ACHN (cell line): ENCODE results near the gene FBLN5.

ENCODE experiments used
- DNase-seq: peaks from one replicate; pipeline ENCODE4 v3.0.0-alpha.2; 2015
- in situ Hi-C: cut with HindIII; loops from 2 replicates; pipeline ENCODE4 v1.10.0; 2017; ENCODE audit warnings: low sequenced_read_pairs, low pct_ligation_motif_present, low pct_unique_long_range_greater_than_20kb

FBLN5 gene, protein sequence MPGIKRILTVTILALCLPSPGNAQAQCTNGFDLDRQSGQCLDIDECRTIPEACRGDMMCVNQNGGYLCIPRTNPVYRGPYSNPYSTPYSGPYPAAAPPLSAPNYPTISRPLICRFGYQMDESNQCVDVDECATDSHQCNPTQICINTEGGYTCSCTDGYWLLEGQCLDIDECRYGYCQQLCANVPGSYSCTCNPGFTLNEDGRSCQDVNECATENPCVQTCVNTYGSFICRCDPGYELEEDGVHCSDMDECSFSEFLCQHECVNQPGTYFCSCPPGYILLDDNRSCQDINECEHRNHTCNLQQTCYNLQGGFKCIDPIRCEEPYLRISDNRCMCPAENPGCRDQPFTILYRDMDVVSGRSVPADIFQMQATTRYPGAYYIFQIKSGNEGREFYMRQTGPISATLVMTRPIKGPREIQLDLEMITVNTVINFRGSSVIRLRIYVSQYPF

DNA sequence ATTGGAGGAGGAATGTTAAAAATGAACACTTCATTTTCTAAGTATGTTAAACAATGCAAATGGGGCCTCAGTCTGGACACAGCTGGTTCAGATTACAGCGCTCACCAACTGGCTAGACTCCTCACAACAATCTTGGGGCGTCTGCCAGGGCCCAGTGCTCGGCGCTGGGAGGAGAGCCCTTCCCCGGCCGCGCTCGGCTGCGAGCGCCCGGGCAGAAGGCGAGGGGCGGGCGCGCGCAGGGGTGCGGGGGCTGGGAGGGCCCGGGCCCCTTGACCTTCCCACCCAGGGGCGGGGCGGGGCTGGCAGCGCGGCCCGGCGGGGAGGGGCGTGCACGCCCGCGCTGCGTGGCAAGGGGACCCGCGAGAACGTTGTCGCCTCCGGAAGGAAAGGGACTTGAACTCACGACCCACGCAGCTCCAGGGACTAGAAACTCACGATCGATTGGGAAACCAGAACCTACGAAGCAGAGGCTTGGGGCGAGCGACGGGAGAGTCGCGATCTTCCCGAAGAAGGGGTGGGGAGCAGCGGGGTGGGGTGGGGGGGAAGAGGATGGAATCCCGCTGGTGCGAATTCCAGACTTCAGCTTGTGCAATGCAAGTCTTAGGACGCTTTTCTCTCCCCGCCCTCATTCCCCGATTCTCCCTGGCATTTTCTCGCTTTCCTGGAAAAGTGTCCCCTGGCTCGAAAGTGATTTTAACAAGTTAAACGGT, at the start of gene FBLN5:
Gene FBLN5, minus strand, starts transcription at position 220 of the 710 bp plus-strand sequence. CDS start 465 bp downstream, outside the sequence.
- peak; percentile 35 for DNase-seq
- in situ Hi-C loops, result no loop called here

DNA sequence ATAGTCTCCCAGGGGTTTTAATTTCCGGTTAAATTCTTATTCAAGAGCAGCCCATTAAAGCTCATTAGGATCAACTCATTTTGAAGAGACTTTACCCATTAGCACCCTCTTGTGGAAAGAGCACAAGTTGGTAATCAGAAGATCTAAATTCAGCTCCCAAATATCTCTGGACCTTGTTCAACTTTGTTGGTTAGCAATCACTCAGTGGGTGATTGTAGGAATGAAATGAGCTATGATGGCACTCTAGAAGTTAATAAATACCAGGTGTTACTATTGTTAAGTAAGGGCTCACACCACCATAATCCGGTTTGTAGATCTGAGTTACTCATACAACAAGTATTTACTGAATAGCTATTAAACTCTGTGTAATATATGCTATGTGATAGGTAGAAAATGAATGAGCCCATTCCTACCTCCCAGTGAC, 49.5 kb upstream of the FBLN5 start:
- in situ Hi-C loops, result no loop called here
- DNase-seq, result peak; percentile 91

DNA sequence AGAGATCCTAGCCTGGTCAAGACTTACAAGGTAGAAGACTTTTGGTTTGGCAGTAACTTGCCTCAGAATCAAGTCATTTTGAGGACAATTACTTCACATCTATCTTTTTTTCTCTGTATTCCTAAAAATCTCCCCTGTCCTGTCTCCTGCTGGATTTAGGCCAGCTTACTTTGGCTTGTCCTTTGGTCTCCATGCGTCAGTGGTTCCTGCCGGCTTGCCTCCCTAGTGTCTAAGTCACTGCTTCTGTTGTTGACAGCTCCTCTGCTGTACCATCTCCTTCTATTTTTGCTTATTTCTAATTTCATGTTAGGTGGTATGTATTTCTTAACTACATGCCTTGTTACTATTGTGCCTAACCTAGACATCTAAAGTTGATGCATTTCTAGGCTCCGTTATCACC, 39.7 kb upstream of the FBLN5 start:
- in situ Hi-C loops, result no loop called here
- no peak for DNase-seq

DNA sequence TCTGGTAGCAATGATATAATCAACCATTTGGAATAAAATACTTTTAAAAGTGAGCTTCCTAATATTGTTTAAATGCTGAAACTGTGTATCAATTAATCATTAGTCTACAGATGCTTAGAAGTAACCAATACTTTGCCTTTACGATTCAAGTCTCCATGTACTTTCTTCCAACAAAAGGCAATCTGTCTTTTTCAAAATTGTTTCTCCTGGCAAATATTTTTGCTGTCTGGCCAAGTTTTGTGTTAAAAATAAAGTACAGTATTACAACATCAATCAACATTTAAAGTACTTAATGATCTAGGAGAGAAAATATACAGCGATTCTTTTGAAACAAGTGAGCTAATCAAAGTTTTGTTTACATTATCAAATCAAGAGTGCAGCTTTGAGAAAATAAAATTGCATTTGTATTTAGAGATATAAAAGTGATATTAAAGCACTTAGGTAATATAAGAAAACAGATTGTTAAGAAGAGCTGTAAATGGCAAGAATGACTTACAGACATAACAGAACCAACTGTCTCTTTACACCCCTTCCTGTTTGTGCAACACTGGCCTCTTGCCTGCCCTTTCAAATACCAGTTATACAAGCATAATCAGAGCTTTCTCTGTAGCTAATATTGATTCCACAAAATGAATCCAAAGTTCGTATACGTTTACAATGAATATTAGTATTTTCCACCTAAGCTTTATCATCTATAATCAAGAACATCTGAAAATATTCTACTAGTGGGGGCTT, 38.2 kb upstream of the FBLN5 start:
- in situ Hi-C loops, result no loop called here
- DNase-seq, result no peak

DNA sequence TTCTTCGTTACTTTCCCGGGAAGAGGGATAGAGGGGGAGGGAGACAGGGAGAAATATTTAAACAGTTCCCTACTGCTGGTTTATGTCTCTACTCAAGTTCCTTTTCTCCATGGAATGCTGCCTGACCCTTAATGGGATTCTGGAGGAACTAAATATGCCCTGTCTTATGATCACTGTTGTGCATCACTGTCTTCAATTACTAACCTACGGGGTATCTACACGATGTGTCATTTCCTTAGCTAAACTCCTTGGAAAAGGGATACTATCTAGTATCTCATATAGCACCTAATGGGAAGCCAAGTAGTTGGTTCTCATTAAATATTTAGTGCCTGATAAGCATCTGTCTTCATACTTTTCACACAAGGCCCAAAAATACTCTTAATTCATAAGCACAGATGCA, 37.5 kb upstream of the FBLN5 start:
- peak; percentile 67 for DNase-seq
- in situ Hi-C loops, result no loop called here

DNA sequence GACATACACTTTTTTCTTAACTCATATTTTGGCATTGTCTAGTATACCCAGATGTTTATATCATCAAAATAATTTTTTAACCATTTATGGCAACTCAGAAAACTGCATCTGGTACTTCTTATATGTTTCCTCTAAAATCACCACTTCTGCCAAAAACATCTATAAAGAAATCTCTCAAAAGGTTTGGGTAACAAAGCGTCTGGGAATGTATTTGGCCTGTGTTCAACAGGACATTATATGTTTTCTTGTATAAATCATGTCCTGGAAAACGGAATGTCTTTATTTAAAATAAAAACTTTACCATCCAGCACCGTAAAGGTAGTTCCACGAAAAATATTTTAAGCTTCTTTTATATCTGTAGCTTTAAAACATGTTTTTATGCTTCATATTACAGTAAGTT, 36.1 kb upstream of the FBLN5 start:
- in situ Hi-C loops, result no loop called here
- DNase-seq, result no peak

DNA sequence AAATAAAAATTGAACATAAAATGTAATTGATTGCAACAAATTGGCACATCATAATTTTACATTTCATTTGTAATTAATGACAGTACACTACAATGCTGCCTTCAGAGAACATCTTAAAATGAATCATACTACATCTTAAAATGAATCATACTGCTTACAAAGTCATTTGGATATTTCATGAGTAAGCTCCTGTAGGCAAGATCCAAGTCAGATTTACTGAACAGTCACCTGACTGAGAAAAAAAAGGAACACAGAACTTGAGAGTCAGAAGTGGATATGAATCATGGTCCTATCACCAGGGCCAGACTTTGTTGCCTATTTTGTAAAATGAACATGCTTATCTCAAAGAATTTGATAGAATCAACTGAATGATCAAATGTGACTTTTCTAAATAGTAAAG, 32.7 kb upstream of the FBLN5 start:
- in situ Hi-C loops, result no loop called here
- DNase-seq, result peak; percentile 91

DNA sequence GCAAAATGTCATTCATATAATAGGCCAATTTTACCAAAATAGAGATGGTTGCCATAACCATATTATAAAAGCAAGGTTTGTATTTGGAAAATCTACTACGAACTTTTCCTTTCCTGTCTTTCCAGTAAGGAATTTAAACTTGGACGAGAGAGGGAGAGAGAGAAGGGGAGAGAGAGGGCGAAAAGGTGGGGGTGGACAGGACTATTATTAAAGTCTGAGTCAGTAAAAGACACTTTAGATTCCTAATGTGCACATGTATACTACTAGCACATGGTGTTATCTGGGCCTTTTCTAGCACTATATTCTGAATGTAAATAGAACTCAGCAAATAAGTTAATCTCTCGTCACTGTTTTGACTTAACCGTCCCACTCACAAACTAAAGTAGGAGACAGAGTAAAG, 30.4 kb upstream of the FBLN5 start:
- no peak for DNase-seq
- in situ Hi-C loops, result no loop called here

DNA sequence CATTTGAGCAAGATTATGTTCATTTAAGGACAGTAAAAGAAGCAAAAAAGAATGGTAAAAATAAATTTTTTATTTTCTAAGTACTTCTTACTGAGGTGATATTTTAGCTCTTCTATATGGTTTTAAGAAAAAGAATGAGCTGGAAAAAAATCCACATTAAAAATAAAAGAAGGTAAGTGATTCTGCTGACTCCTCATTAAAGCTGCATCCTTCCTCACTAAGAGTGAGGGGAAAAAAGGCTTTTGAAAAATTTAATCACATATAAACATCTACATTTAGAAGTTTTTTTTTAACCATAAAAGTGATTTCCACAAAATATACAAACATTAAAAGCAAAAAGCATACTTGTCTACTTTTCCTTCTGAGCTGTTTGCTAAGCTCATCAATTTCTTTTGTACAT, 28.3 kb upstream of the FBLN5 start:
- DNase-seq, result no peak
- in situ Hi-C loops, result no loop called here

DNA sequence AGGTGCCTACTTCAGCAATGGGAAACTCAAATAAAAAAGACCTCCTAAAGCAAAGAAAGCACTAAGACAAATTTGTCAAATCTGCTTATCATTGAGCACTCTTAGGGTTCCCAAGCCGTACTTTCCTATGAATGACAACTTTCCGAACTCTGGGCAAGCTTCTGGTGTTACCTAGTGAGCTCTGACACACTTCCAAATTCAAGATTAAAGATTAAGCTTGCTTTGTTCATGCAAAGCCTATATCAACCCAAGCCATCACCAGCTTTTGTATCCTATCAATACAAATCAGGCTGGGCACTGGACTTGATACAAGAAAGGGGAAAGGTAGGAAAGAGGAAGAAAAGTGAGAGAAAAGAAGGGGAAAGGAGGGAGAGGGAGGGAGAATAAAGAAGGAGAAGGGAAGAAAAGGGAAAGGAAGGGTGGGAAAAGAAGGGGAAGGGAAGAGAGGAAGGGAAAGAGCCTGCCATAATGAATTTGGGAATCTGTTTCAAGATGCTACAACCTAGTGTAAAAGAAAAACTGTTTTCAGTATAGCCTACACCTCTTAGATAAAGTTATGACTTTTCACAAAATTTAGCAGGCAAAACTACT, 23.8 kb upstream of the FBLN5 start:
- in situ Hi-C loops, result no loop called here
- no peak for DNase-seq

DNA sequence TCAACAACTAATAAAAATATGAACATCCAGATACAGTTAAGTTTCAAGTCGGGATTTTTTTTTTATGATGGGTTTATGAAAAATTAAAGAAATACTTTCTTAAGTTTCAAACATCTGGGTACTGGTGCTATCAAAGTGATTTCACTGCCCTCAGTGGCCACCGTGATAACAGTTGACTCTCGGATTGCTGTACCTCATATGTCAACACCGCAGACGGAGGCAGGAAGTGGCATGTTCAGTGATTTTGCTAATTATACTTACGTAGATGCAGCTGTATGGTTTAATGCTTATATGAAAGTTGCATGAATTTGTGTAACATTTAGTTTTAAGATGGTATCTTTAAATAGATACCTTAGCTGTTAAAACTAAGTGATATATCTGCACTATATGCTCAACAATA, 20.8 kb upstream of the FBLN5 start:
- in situ Hi-C loops, result no loop called here
- DNase-seq, result no peak

DNA sequence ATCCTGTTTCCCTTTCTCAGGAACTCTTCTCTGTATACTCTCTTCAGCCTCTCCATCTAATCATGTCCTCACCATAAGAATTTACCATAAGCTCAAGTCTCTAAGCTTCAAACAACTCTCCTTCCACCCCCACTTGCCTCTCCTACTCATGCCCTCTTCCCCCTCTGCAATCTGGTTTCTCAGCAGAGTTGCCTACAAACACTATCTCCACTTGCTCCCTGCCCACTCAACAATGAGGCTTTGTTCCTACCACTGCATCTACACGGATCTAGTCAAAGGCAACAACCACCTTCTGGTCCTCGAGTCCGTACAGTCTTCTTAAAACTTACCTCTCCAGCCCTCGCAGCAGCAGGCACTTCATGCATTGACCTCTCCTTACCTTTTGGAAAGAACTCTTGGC, 17.2 kb upstream of the FBLN5 start:
- in situ Hi-C loops, result no loop called here
- DNase-seq, result no peak

DNA sequence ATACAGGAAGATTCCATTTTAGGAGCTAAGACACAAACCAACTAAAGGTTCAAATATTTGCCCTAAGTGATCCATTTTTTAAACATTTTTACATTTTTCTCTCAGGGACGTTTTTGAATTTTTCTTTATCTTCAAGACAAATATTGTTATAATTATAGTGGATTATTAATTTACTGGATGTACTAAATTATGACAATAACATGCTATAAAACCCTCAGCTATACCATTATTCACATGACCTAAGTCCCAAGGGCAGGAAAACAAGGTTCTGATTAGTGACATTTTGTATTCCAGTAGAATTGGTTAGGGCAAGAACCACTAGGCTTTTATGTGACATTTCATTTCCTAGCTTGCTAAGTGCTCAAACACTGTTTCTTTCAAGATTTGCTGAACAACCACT, 16.5 kb upstream of the FBLN5 start:
- DNase-seq, result no peak
- in situ Hi-C loops, result no loop called here

DNA sequence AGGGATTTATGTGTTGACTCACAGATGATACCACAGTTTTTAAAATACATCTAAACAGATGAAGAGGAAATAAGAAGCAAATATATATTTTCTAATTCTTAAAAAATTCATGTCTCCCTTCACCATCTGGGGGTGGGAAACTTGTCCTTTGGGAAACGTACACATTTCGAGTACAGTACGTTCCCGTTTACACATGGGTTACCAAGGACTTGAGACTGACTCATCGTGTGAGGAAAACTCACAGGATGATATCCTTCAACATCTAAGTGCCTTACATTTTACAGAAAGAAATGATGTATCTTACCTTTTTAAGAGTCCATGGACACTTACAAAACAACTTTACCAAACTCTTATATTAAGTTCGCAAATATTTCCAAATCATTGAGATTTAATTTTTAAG, 16.0 kb upstream of the FBLN5 start:
- in situ Hi-C loops, result no loop called here
- DNase-seq, result no peak

DNA sequence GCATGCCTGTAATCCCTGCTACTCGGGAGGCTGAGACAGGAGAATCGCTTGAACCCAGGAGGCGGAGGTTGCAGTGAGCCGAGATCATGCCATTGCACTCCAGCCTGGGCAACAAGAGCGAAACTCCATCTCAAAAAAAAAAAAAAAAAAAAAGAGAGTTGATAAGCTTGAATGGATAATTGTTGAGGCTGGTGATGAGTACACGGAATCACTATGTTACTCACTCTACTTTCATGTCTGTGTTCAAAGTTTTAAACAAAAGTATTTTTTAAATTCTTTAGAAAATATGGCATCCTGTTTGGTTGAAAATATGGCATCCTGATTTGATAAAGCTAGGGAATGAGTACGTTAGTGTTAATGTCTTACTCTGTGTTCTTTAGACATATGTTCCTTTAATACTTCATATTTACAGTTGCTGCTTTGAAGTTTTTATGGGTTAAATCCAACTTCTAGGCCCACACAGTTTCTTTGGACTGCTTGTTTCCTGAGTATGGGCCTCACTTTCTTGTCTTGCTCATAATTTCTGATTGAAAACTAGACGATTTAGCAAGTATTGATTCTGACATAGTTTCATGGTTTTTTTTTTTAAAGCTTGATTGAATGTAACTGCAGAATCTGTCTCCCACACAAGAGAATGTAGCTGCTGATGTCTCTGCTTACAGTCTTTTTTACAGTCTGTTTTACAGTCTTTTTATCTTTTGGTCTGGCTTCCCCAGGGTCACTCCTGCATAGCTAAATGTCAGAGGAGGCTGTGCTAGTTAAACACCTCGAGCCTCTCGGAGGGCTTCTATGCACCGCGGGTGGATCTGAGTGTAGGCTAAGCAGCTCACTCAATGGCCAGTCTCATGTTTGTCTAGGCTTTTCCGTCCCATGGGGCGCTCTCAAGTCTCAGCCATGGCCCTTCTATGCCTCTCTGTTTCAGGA, 14.1 kb upstream of the FBLN5 start:
- in situ Hi-C loops, result no loop called here
- no peak for DNase-seq

DNA sequence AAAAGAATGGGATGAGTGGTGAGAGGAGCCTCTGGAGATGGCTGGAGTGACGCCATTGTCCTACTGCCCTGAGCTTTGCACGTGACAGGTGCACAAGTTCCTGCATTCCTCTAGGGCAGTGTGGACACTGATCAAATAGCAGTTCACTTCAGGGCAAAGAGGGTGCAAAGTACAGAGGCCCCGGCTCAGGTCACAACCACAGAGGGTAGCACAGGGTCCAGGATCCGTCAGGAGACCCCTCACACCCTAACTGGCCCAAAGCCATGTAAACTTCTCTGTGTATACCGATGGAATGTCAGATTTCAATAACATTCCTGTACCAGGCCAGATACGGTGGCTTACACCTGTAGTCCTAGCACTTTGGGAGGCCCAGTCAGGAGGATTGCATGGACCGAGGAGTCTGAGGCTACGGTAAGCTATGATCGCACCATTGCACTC, 10.4 kb upstream of the FBLN5 start:
- no peak for DNase-seq
- in situ Hi-C loops, result no loop called here

DNA sequence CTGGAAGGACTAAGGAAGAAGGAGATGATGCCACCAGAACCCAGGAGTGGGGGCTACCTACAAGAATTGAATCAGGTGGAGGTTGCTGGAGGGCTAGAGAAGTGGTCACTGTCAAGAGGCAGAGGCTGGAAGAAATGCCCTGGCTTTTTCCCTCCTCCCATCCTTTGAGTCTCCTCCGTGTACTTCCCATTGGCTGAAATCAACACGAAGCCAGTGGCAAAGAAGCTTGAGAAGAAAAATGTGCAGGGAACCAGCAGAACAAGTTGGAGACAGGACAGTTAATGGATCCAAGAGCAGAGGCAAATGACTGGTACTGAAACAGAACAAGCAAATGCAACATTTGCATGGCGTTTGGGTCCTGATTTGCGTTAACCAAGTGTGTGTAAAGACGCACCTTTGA, 9.1 kb upstream of the FBLN5 start:
- in situ Hi-C loops, result no loop called here
- DNase-seq, result no peak

DNA sequence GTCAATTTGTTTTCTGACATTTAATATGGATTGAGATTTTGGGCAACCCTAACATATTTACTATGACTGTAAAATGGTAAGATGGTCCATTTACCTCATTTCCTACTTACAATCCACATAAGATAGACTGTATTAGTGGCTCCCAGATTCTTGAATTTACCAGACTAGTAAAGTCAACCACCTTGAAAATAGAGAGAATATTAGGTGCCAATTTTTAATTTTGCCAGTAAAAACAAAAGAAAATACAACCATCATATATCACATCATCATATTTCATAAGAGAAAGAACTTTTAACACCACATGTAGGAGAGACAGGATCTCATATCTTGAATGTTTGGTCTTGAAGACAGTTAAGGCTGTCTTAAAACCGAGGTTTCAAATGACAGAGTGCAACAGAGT, 7.7 kb upstream of the FBLN5 start:
- in situ Hi-C loops, result no loop called here

More for the DNA sequence above, 7.7 kb upstream of the FBLN5 start:
- DNase-seq, result no peak
